Measurements from ENCODE around the gene SLC22A5.
A peak's percentile ranks its signal among the peaks of the same experiment; 100 is the strongest.
"Not testable (repeated sequence)": the region's sequence is repeated elsewhere in the genome, so short reads cannot be mapped to it uniquely, and the experiment has no call there.

The SLC22A5 gene

DNA sequence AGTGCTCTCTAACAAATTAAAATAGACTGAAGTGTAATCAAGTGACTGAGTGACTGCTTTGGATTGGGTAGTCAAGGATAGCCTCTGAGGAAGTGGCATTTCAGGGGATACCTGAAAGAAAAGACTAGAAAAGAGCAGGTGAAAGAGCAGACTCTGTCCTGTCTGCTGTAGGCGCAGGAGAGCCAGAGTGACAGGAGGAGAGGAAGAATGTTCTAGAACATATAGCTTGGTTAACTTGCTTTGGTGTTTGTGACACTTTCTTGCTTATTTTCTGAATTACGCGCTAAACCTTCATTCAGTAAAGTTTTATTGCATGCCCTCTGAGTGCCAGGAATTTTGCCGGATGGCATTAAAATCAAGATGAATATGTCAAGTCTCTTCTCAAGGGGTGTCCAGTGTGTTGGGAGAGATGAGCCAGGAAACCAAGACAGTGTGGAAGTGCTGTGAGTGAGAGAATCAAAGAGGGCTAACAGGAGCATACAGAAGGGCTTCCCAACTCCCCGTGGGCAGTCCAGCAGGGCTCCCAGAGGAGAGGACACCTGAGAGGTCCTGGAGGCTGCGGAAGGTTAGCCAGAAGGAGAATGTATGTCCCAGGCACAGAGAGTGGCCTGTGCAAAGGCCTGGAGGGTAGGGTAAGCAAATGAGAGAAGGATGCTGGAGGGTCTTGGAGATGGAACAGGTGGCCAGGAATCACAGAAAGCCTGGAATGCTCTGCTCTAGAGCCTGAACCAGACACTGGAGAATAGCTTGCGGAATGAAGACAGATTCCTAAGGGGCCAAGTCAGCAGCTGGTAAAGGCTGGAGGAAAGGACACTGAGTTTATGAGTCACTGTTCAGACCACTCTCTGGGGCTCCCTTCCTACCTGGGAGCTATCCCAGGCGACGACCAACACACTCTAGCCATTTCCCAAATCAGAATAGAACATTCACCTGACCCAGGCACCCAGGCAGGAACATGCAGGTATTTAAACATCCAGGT is 59.3 kb downstream of the SLC22A5 start:
- Mint-ChIP-seq H3K36me3 (ENCODE audit: low read depth) (peaks cover 28% of the 10 kb centered on the region), H3K27ac (peak overlapping the region; percentile 94)

DNA sequence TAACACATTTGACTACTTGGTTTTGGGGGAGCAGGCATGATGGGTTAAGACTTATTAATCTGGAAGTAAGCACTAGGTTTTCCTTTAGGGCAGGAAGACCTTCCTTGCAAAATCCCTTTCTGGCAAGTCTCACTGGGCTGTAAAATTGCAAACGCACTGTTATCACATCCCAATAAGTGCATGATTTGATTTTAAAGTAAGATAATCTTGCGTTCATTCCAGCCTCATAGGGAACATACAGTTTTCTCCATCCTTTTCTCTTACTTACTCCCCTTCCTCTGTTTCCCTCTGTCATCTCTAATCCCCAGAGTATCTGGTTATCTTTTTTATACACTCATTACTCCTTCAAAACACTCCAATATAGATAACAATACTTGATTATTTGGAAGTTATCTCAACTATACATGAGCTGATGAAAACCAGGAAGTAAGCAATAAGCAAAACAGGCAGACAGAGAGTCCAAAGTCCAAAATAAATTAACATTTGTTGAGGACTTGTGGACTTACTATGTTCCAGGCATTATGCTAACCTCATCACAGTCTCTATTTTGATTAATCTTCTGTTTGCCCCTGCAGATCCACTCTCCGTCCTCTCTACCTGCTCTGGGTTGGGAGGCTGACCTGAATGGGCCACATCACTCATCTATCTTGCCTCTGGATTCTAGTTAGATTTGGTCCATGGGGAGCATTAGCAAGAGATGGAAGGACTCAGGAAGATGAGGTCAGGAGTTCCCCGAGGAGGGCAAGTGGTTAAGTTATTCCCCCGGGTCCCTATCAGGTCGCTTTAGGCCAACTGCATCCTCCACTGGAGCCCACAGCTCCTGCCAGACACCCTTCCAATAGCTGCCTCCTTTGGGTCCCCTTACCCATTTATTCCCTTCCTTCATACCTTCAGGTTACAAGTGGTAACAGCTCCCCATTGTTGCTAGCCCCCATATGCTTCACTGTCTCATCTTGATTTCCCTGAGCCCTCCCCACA is 60.2 kb downstream of the SLC22A5 start:
- Mint-ChIP-seq H3K9me3 (no peaks in the 10 kb centered on the region), H3K4me3 (no peak overlapping the region), H3K27me3 (no peaks in the 10 kb centered on the region), H3K27ac (peak overlapping the region; percentile 94), H3K4me1 (peaks cover 92% of the 10 kb centered on the region), H3K36me3 (ENCODE audit: low read depth) (peaks cover 27% of the 10 kb centered on the region)
- DNase-seq (no peak), ATAC-seq (no peak)

More for the DNA sequence above, 59.3 kb downstream of the SLC22A5 start:
- no peaks in the 10 kb centered on the region for H3K9me3 Mint-ChIP-seq
- no peaks in the 10 kb centered on the region for H3K27me3 Mint-ChIP-seq
- ATAC-seq (no peak), DNase-seq (no peak)
- no peak overlapping the region for H3K4me3 Mint-ChIP-seq
- H3K4me1 Mint-ChIP-seq = peaks cover 95% of the 10 kb centered on the region

GRCh38 chr5:132430746-132431145 is 61.2 kb downstream of the SLC22A5 start:
- ATAC-seq = no peak
- peaks cover 28% of the 10 kb centered on the region for H3K36me3 Mint-ChIP-seq (ENCODE audit: low read depth)
- peaks cover 89% of the 10 kb centered on the region for H3K4me1 Mint-ChIP-seq
- H3K4me3 Mint-ChIP-seq = no peak overlapping the region
- peak overlapping the region; percentile 37 for H3K27ac Mint-ChIP-seq
- H3K9me3 Mint-ChIP-seq = no peaks in the 10 kb centered on the region
- no peak for DNase-seq
- H3K27me3 Mint-ChIP-seq = no peaks in the 10 kb centered on the region

DNA sequence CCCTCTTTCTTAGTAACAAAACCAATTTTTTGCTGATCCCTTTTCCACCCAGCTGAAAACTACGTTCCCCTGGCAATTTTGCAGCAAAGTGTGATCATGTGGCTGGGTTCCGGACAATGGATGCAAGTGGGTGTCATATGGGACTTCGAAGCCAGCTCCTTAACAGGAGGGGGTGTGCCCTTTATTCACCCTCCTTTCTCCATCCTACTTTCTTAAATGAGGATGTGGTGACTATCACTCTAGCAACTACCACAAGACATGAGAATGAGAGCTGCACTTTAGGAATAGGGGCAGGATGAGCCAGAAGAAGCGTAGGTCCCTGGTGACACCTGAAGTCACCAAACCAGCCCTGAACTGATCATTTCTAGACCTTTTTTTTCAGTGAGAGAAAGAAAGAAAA is 62.1 kb downstream of the SLC22A5 start:
- peak overlapping the region; percentile 56 for H3K27ac Mint-ChIP-seq
- H3K36me3 Mint-ChIP-seq (ENCODE audit: low read depth) = peaks cover 26% of the 10 kb centered on the region
- DNase-seq (no peak), ATAC-seq (no peak)
- no peaks in the 10 kb centered on the region for H3K9me3 Mint-ChIP-seq
- no peak overlapping the region for H3K4me3 Mint-ChIP-seq
- H3K27me3 Mint-ChIP-seq = no peaks in the 10 kb centered on the region
- peaks cover 87% of the 10 kb centered on the region for H3K4me1 Mint-ChIP-seq

- H3K27me3 Mint-ChIP-seq = no peaks in the 10 kb centered on the region
- DNase-seq (no peak), ATAC-seq (no peak)
- no peaks in the 10 kb centered on the region for H3K9me3 Mint-ChIP-seq
- peaks cover 23% of the 10 kb centered on the region for H3K36me3 Mint-ChIP-seq (ENCODE audit: low read depth)
- no peak overlapping the region for H3K4me3 Mint-ChIP-seq
- no peak overlapping the region for H3K27ac Mint-ChIP-seq
- peaks cover 87% of the 10 kb centered on the region for H3K4me1 Mint-ChIP-seq
Measured at GRCh38 chr5:132433141-132433540, 63.6 kb downstream of the SLC22A5 start.

- no peak overlapping the region for H3K4me3 Mint-ChIP-seq
- no peaks in the 10 kb centered on the region for H3K9me3 Mint-ChIP-seq
- peak overlapping the region; percentile 6 for H3K27ac Mint-ChIP-seq
- DNase-seq (no peak), ATAC-seq (no peak)
- H3K36me3 Mint-ChIP-seq (ENCODE audit: low read depth) = peaks cover 23% of the 10 kb centered on the region
- peaks cover 86% of the 10 kb centered on the region for H3K4me1 Mint-ChIP-seq
- H3K27me3 Mint-ChIP-seq = no peaks in the 10 kb centered on the region
Measured at GRCh38 chr5:132434416-132435286, 65.1 kb downstream of the SLC22A5 start.

- Mint-ChIP-seq H3K4me3 (no peak overlapping the region), H3K9me3 (no peaks in the 10 kb centered on the region), H3K4me1 (peaks cover 85% of the 10 kb centered on the region), H3K27ac (no peak overlapping the region), H3K36me3 (ENCODE audit: low read depth) (peaks cover 19% of the 10 kb centered on the region), H3K27me3 (no peaks in the 10 kb centered on the region)
- no peak for DNase-seq
- no peak for ATAC-seq
Measured at GRCh38 chr5:132435447-132435846, 65.9 kb downstream of the SLC22A5 start.

GRCh38 chr5:132435886-132436285 is 66.4 kb downstream of the SLC22A5 start:
- Mint-ChIP-seq H3K27me3 (no peaks in the 10 kb centered on the region), H3K27ac (peak overlapping the region; percentile 34), H3K4me3 (no peak overlapping the region), H3K4me1 (peaks cover 85% of the 10 kb centered on the region), H3K36me3 (ENCODE audit: low read depth) (peaks cover 16% of the 10 kb centered on the region), H3K9me3 (no peaks in the 10 kb centered on the region)
- no peak for DNase-seq
- no peak for ATAC-seq

- Mint-ChIP-seq H3K4me3 (peak overlapping the region; percentile 22), H3K9me3 (no peaks in the 10 kb centered on the region), H3K4me1 (peaks cover 84% of the 10 kb centered on the region), H3K27ac (peak overlapping the region; percentile 81), H3K36me3 (ENCODE audit: low read depth) (peaks cover 12% of the 10 kb centered on the region), H3K27me3 (no peaks in the 10 kb centered on the region)
- DNase-seq (no peak), ATAC-seq (no peak)
Measured at GRCh38 chr5:132436936-132437335, 67.4 kb downstream of the SLC22A5 start.

- H3K36me3 Mint-ChIP-seq (ENCODE audit: low read depth) = peaks cover 10% of the 10 kb centered on the region
- ATAC-seq (peak; percentile 88), DNase-seq (peak; percentile 69)
- H3K4me3 Mint-ChIP-seq = peak overlapping the region; percentile 22
- H3K27me3 Mint-ChIP-seq = no peaks in the 10 kb centered on the region
- H3K4me1 Mint-ChIP-seq = peaks cover 82% of the 10 kb centered on the region
- H3K27ac Mint-ChIP-seq = peak overlapping the region; percentile 81
- no peaks in the 10 kb centered on the region for H3K9me3 Mint-ChIP-seq
Measured at GRCh38 chr5:132437604-132438266, 68.2 kb downstream of the SLC22A5 start.

- H3K9me3 Mint-ChIP-seq; DNase-seq; ATAC-seq; H3K27me3 Mint-ChIP-seq; H3K36me3 Mint-ChIP-seq (ENCODE audit: low read depth): not testable (repeated sequence)
- peaks cover 77% of the 10 kb centered on the region for H3K4me1 Mint-ChIP-seq
- peak overlapping the region; percentile 14 for H3K4me3 Mint-ChIP-seq
- peak overlapping the region; percentile 81 for H3K27ac Mint-ChIP-seq
Measured at GRCh38 chr5:132438267-132438645, 68.7 kb downstream of the SLC22A5 start.

- DNase-seq (no peak), ATAC-seq (no peak)
- Mint-ChIP-seq H3K9me3 (no peaks in the 10 kb centered on the region), H3K36me3 (ENCODE audit: low read depth) (peaks cover 5% of the 10 kb centered on the region), H3K27ac (peak overlapping the region; percentile 56), H3K4me3 (no peak overlapping the region), H3K4me1 (peaks cover 79% of the 10 kb centered on the region), H3K27me3 (no peaks in the 10 kb centered on the region)
Measured at GRCh38 chr5:132438917-132439316, 69.4 kb downstream of the SLC22A5 start.

DNA sequence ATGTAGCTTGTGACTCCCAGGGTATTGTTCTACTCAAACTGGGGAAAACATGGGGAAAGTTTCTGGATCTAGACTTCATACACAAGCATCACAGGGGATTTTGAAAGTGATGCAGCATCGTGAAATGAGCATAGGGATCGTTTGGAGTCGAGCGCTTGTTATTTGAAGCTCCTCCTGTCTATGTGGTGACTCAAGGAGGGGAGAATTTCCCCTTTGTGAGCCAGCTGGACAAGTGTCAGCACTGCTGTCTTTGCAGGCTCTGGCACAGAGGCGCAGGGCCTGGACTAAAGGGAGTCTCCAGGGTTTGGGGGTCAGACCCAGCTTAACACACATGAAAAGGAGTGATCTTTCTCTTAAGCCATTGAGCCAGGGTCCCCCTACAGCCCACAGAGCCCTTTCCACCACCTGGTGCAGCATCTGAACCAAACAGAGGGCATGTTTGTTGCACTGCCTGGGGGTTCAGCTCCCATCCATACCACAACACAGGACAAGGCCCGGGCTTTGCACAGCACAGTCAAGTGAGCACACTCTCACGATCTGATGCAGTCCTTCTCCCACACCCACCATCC is 70.1 kb downstream of the SLC22A5 start:
- peaks cover 5% of the 10 kb centered on the region for H3K36me3 Mint-ChIP-seq (ENCODE audit: low read depth)
- peak overlapping the region; percentile 29 for H3K27ac Mint-ChIP-seq
- DNase-seq (no peak), ATAC-seq (peak; percentile 42)
- no peaks in the 10 kb centered on the region for H3K27me3 Mint-ChIP-seq
- no peaks in the 10 kb centered on the region for H3K9me3 Mint-ChIP-seq
- H3K4me1 Mint-ChIP-seq = peaks cover 77% of the 10 kb centered on the region
- no peak overlapping the region for H3K4me3 Mint-ChIP-seq

Measured in activated naive CD8-positive, alpha-beta T cell treated with anti-CD3 and anti-CD28 coated beads, Interleukin-2, amount 50 U/mL, for 24 hours (primary cell).